Ureter (tissue), 1 donor: ENCODE results near the gene CYP4A11. TPM values are rescaled to one million over a fixed set of nuclear protein-coding genes. Genes with fewer than 3 reads are reported as not detected.
"Not testable (repeated sequence)": the region's sequence is repeated elsewhere in the genome, so short reads cannot be mapped to it uniquely, and the experiment has no call there.

Experiments used
- DNase-seq: peaks from one replicate; pipeline ENCODE4 v3.0.0-alpha.2; 2020; ENCODE audit warnings: low spot score
- total RNA-seq: library from RNA; stranded (reverse); gene quantifications from one replicate; pipeline ENCODE4 v1.2.4, GENCODE V29; 2023
- donor health status: DM: yes; HTN: yes; CAD: no.

The CYP4A11 gene
- total RNA-seq, 1 donor from 2014 or later = not detected

- no peak for DNase-seq
Observed at GRCh38 chr1:46927249-46927835, 13.9 kb downstream of the CYP4A11 start.

DNA sequence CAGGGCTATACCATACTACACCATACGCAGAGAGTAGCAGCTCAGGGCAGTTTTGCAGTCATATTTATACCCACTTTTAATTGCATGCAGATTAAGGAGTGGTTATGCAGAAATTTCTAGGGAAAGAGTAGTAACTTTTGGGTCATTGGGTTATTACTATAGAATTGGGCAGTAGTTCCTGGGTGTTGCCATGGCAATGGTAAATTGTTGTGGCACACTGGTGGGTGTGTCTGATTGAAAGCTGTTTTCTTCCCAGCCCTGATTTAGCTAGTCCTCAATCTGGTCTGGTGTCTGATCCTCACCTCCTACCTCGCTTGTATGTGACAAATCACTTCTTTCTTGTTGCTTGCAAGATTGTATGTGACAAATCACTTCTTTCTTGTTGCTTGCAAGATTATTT is 30.5 kb downstream of the CYP4A11 start:
- DNase-seq = no peak

DNA sequence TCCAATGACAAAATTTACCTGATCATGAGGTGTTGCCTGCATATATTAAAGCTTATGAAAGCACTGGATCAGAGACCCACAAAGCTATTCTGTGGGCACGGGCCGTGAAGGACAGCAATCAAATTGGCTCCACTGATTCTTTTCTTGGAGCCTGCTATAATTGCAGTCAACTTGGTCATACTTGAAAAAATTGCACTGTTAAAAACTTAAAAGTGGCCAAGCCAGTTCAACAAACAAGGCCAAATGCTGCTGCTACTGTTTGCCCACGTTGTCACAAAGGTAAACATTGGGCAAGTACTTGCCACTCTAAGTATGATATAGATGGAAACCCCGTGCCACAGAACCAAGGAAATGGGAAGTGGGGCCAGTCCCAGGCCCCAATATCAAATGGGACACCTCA is 37.8 kb downstream of the CYP4A11 start:
- peak; percentile 49 for DNase-seq

DNA sequence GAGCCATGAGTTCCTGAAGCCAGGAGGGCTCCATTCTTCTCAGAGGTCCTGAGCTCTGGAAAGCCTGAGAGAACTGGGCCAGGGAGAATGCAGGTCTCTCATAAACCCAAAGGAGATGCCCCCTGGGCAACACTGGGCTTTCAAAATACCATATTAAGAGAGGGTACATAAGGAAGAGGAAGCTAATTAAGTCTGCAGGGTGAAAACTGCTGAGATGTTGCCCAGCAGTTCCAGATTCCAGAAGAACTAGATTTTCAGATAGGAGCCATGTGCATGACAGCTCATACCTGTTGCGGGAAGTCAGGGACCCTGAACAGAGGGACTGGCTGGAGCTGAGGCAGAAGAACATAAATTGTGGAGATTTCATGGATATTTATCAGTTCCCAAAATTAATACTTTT is 40.9 kb downstream of the CYP4A11 start:
- no peak for DNase-seq

- DNase-seq = not testable (repeated sequence)
Observed at GRCh38 chr1:46881656-46882055, 59.6 kb downstream of the CYP4A11 start.

Other genes starting within 250 kb of the CYP4A11 start
- 196 TPM for gene EFCAB14, start 222.4 kb downstream of the CYP4A11 start, total RNA-seq
- 358 TPM for gene CYP4B1, start 142.4 kb downstream of the CYP4A11 start, total RNA-seq
- 6.0 TPM for gene CYP4X1, start 82.2 kb upstream of the CYP4A11 start, total RNA-seq
- 3.5 TPM for gene CYP4Z1, start 125.8 kb upstream of the CYP4A11 start, total RNA-seq
- 0.23 TPM for gene CYP4A22, start 196.0 kb upstream of the CYP4A11 start, total RNA-seq
- 1.9 TPM for gene PDZK1IP1, start 248.6 kb upstream of the CYP4A11 start, total RNA-seq